H9 (cell line): Measurements from ENCODE around the gene TMEM213. TPM values are rescaled to one million over a fixed set of nuclear protein-coding genes. Genes with fewer than 3 reads are reported as not detected.

ENCODE experiments used
- DNase-seq: peaks from one replicate; pipeline ENCODE4 v3.0.0-alpha.2; 2017
- H2AFZ ChIP-seq: one replicate; pipeline ENCODE4 v1.6.1; 2013; ENCODE audit warnings: mild to moderate bottlenecking, low read length, control low read depth, moderate library complexity
- H2AK5ac ChIP-seq: 2 replicates; pipeline ENCODE4 v1.6.1; 2013; ENCODE audit warnings: low read length, control low read depth, mixed read lengths; ENCODE audit not compliant: insufficient read length
- H2BK120ac ChIP-seq: one replicate; pipeline ENCODE4 v1.6.1; 2013; ENCODE audit warnings: low read depth, mild to moderate bottlenecking, low read length, control low read depth, inconsistent platforms; ENCODE audit not compliant: poor library complexity, severe bottlenecking
- H2BK12ac ChIP-seq: 2 replicates; pipeline ENCODE4 v1.6.1; 2013; ENCODE audit warnings: low read length, control low read depth, mixed read lengths, low read depth; ENCODE audit not compliant: insufficient read length
- H2BK15ac ChIP-seq: 2 replicates; pipeline ENCODE4 v1.6.1; 2013; ENCODE audit warnings: low read depth, low read length, control low read depth
- H2BK20ac ChIP-seq: one replicate; pipeline ENCODE4 v1.6.1; 2013; ENCODE audit warnings: low read depth, mild to moderate bottlenecking, low read length, control low read depth, inconsistent platforms; ENCODE audit not compliant: poor library complexity, severe bottlenecking
- H2BK5ac ChIP-seq: 2 replicates; pipeline ENCODE4 v1.6.1; 2013; ENCODE audit warnings: low read length, control low read depth, mixed read lengths; ENCODE audit not compliant: insufficient read length
- H3K14ac ChIP-seq: 2 replicates; pipeline ENCODE4 v1.6.1; 2013; ENCODE audit warnings: low read length, control low read depth; ENCODE audit not compliant: insufficient read depth
- H3K18ac ChIP-seq: 2 replicates; pipeline ENCODE4 v1.6.1; 2013; ENCODE audit warnings: low read depth, mild to moderate bottlenecking, mixed read lengths, low read length, control low read depth; ENCODE audit not compliant: insufficient read length
- H3K23ac ChIP-seq: 2 replicates; pipeline ENCODE4 v1.6.1; 2013; ENCODE audit warnings: low read length, control low read depth, mixed read lengths, low read depth; ENCODE audit not compliant: insufficient read length
- H3K23me2 ChIP-seq: 2 replicates; pipeline ENCODE4 v1.6.1; 2013; ENCODE audit warnings: low read depth, mild to moderate bottlenecking, mixed read lengths, low read length, control low read depth; ENCODE audit not compliant: insufficient read length, poor library complexity, severe bottlenecking
- H3K27ac ChIP-seq: 2 replicates; pipeline ENCODE4 v1.5.1; 2013; ENCODE audit warnings: low read length, control low read depth, mixed read lengths, low read depth; ENCODE audit not compliant: insufficient read length
- H3K27me3 ChIP-seq: 2 replicates; pipeline ENCODE4 v1.6.1; 2013; ENCODE audit warnings: low read length, control low read depth, inconsistent platforms; ENCODE audit not compliant: insufficient read depth
- H3K4ac ChIP-seq: 2 replicates; pipeline ENCODE4 v1.6.1; 2013; ENCODE audit warnings: low read depth, mild to moderate bottlenecking, control low read depth, inconsistent platforms, low read length, moderate library complexity
- H3K4me1 ChIP-seq: 2 replicates; pipeline ENCODE4 v1.6.1; 2013; ENCODE audit warnings: low read length, control low read depth, inconsistent platforms; ENCODE audit not compliant: insufficient read depth
- H3K4me2 ChIP-seq: 2 replicates; pipeline ENCODE4 v1.6.1; 2013; ENCODE audit warnings: low read length, control low read depth, mixed read lengths; ENCODE audit not compliant: insufficient read length, insufficient read depth
- H3K56ac ChIP-seq: 2 replicates; pipeline ENCODE4 v1.6.1; 2013; ENCODE audit warnings: low read depth, mild to moderate bottlenecking, mixed read lengths, low read length, control low read depth; ENCODE audit not compliant: insufficient read length
- H3K79me1 ChIP-seq: 2 replicates; pipeline ENCODE4 v1.6.1; 2013; ENCODE audit warnings: low read depth, mild to moderate bottlenecking, moderate library complexity, low read length, control low read depth, inconsistent platforms; ENCODE audit not compliant: insufficient read depth, poor library complexity, severe bottlenecking
- H3K79me2 ChIP-seq: 2 replicates; pipeline ENCODE4 v1.6.1; 2013; ENCODE audit warnings: low read length, control low read depth, inconsistent platforms; ENCODE audit not compliant: insufficient read depth
- H3K9ac ChIP-seq: 2 replicates; pipeline ENCODE4 v1.6.1; 2013; ENCODE audit warnings: low read length, control low read depth, mixed read lengths; ENCODE audit not compliant: insufficient read length; ENCODE audit errors: extremely low read depth
- H3K9me3 ChIP-seq: one replicate; pipeline ENCODE4 v1.6.1; 2013; ENCODE audit warnings: low read depth, low read length, inconsistent platforms; ENCODE audit not compliant: control insufficient read depth
- H3T11ph ChIP-seq: one replicate; pipeline ENCODE4 v1.6.1; 2013; ENCODE audit warnings: mild to moderate bottlenecking, low read length, control low read depth, inconsistent platforms
- H4K20me1 ChIP-seq: one replicate; pipeline ENCODE4 v1.6.1; 2013; ENCODE audit not compliant: control insufficient read depth, insufficient read length, insufficient read depth
- H4K5ac ChIP-seq: 2 replicates; pipeline ENCODE4 v1.6.1; 2013; ENCODE audit warnings: low read depth, mild to moderate bottlenecking, mixed read lengths, low read length, control low read depth; ENCODE audit not compliant: insufficient read length
- H4K8ac ChIP-seq: replicated peaks from 2 replicates; pipeline ENCODE4 v1.6.1; 2013; ENCODE audit warnings: low read length, control low read depth, mixed read lengths, low read depth; ENCODE audit not compliant: insufficient read length
- H4K91ac ChIP-seq: 2 replicates; pipeline ENCODE4 v1.6.1; 2013; ENCODE audit warnings: low read depth, mild to moderate bottlenecking, moderate library complexity, mixed read lengths, low read length, control low read depth; ENCODE audit not compliant: insufficient read length
- H3K27ac Mint-ChIP-seq, 3 experiments: 2 replicates in 2 of 3; 3 replicates in 1 of 3; pipeline ENCODE4 v1.8.0; 2020 to 2021; ENCODE audit warnings: mixed read lengths in 3 of 3, mild to moderate bottlenecking in 1 of 3, moderate library complexity in 1 of 3
- H3K27me3 Mint-ChIP-seq: 2 replicates; pipeline ENCODE4 v1.8.0; 2021; ENCODE audit warnings: low read depth, mild to moderate bottlenecking, moderate library complexity, mixed read lengths
- H3K36me3 Mint-ChIP-seq, 3 experiments: 2 replicates in 2 of 3; 3 replicates in 1 of 3; pipeline ENCODE4 v1.8.0; 2020 to 2021; ENCODE audit warnings: low read depth in 3 of 3, mixed read lengths in 3 of 3; ENCODE audit not compliant: insufficient read depth in 1 of 3
- H3K4me1 Mint-ChIP-seq, 2 experiments: 2 replicates each; pipeline ENCODE4 v1.8.0; 2020; ENCODE audit warnings: mixed read lengths in 2 of 2
- H3K4me3 Mint-ChIP-seq, 2 experiments: 2 replicates in 1 of 2; 3 replicates in 1 of 2; pipeline ENCODE4 v1.8.0; 2020 to 2021; ENCODE audit warnings: mild to moderate bottlenecking in 2 of 2, mixed read lengths in 2 of 2, moderate library complexity in 1 of 2
- H3K9me3 Mint-ChIP-seq, 2 experiments: 2 replicates in 1 of 2; 3 replicates in 1 of 2; pipeline ENCODE4 v1.8.0; 2020; ENCODE audit warnings: mild to moderate bottlenecking in 2 of 2, mixed read lengths in 2 of 2, moderate library complexity in 1 of 2
- WGBS: extraction: QIAGEN DNeasy Blood & Tissue Kit; methylation state at CpG from one replicate; pipeline ENCODE4 v1.1.7; 2013; ENCODE audit warnings: missing lambda C conversion rate, low lambda C conversion rate, mixed read lengths; ENCODE audit not compliant: insufficient read length; ENCODE audit errors: extremely low coverage; 5-methylcytosine and 5-hydroxymethylcytosine counted together
- total RNA-seq: library from RNA; stranded (reverse); gene quantifications from 2 replicates; pipeline ENCODE4 v1.2.1, GENCODE V29; 2021
- TF ChIP-seq, protein P1 (sequence below): fragments of 200-600 bp; sonication (generic); conservative IDR thresholded peaks from 3 replicates; pipeline ENCODE4 v1.8.0; 2021; ENCODE audit warnings: antibody characterized with exemption, mild to moderate bottlenecking

The TMEM213 gene
- total RNA-seq, 1 experiment from 2014 or later: 0.22 TPM

DNA sequence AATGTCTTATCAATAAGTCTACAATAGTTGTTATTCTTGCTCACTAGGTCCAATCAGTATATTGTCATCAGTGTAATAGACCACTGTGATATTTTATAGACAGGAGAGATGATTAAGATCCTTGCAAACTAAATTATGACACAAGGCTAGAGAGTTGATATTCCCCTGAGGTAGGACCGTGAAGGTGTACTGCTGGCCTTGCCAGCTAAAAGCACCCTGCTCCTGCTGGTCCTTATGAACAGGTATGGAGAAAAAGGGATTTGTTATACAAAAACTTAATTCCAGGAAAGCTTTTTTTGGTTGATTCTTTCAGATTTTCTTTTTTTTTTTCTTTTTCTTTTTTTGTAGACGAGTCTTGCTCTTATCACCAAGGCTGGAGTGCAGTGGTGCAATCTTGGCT, 16.8 kb upstream of the TMEM213 start:
- H3K27ac ChIP-seq: no peak overlapping the region
- H3K4ac ChIP-seq: no peak overlapping the region
- no peaks in the 10 kb centered on the region for H3K23me2 ChIP-seq
- H3K4me3 Mint-ChIP-seq: no peak overlapping the region
- H3K79me1 ChIP-seq: no peaks in the 10 kb centered on the region
- no peak overlapping the region for H2AFZ ChIP-seq
- H3K27me3 Mint-ChIP-seq: no peaks in the 10 kb centered on the region
- no peaks in the 10 kb centered on the region for H3K79me2 ChIP-seq
- H2BK15ac ChIP-seq: no peak overlapping the region
- H4K8ac ChIP-seq: no peak overlapping the region
- no peaks in the 10 kb centered on the region for H3K9me3 ChIP-seq
- no CpG with 5 or more reads among the region's 2 CpGs for WGBS
- H2BK120ac ChIP-seq: no peak overlapping the region
- no peak overlapping the region for H2BK5ac ChIP-seq
- H2BK20ac ChIP-seq: no peak overlapping the region
- H2AK5ac ChIP-seq: no peak overlapping the region
- no peak overlapping the region for H3T11ph ChIP-seq
- no peaks in the 10 kb centered on the region for H3K9me3 Mint-ChIP-seq
- TF ChIP-seq, protein P1, sequence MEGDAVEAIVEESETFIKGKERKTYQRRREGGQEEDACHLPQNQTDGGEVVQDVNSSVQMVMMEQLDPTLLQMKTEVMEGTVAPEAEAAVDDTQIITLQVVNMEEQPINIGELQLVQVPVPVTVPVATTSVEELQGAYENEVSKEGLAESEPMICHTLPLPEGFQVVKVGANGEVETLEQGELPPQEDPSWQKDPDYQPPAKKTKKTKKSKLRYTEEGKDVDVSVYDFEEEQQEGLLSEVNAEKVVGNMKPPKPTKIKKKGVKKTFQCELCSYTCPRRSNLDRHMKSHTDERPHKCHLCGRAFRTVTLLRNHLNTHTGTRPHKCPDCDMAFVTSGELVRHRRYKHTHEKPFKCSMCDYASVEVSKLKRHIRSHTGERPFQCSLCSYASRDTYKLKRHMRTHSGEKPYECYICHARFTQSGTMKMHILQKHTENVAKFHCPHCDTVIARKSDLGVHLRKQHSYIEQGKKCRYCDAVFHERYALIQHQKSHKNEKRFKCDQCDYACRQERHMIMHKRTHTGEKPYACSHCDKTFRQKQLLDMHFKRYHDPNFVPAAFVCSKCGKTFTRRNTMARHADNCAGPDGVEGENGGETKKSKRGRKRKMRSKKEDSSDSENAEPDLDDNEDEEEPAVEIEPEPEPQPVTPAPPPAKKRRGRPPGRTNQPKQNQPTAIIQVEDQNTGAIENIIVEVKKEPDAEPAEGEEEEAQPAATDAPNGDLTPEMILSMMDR: no peak
- H3K4me2 ChIP-seq: no peak overlapping the region
- H3K36me3 Mint-ChIP-seq: no peaks in the 10 kb centered on the region
- H3K27me3 ChIP-seq: no peaks in the 10 kb centered on the region
- no peak overlapping the region for H3K14ac ChIP-seq
- no peaks in the 10 kb centered on the region; the same call in 1 of the 2 replicates for H3K4me1 ChIP-seq
- no peak for DNase-seq
- H2BK12ac ChIP-seq: no peak overlapping the region
- no peaks in the 10 kb centered on the region for H4K20me1 ChIP-seq
- H3K18ac ChIP-seq: no peak overlapping the region
- H3K23ac ChIP-seq: no peak overlapping the region
- H4K5ac ChIP-seq: no peak overlapping the region
- H3K56ac ChIP-seq: no peak overlapping the region
- no peak overlapping the region for H4K91ac ChIP-seq
- no peak overlapping the region for H3K9ac ChIP-seq
- peaks cover 15 to 20% of the 10 kb centered on the region in 2 experiments for H3K4me1 Mint-ChIP-seq
- no peak overlapping the region for H3K27ac Mint-ChIP-seq
